Measurements from ENCODE around the gene PRB2.

The PRB2 gene

GRCh38 chr12:11344500-11344899 lies 50.9 kb downstream of the PRB2 start:
- H3K4me1 ChIP-seq = no peaks in the 10 kb centered on the region
- H3K27me3 ChIP-seq = 0 out of 2 replicates have a peak, but pooled peaks cover 6% of the 10 kb centered on the region
- H3K9me3 ChIP-seq = no peaks in the 10 kb centered on the region
- no peak for DNase-seq
- no peak overlapping the region for H3K4me3 ChIP-seq (ENCODE audit: low read depth, low read length)
- H3K36me3 ChIP-seq = no peaks in the 10 kb centered on the region
- TF ChIP-seq, protein P1, sequence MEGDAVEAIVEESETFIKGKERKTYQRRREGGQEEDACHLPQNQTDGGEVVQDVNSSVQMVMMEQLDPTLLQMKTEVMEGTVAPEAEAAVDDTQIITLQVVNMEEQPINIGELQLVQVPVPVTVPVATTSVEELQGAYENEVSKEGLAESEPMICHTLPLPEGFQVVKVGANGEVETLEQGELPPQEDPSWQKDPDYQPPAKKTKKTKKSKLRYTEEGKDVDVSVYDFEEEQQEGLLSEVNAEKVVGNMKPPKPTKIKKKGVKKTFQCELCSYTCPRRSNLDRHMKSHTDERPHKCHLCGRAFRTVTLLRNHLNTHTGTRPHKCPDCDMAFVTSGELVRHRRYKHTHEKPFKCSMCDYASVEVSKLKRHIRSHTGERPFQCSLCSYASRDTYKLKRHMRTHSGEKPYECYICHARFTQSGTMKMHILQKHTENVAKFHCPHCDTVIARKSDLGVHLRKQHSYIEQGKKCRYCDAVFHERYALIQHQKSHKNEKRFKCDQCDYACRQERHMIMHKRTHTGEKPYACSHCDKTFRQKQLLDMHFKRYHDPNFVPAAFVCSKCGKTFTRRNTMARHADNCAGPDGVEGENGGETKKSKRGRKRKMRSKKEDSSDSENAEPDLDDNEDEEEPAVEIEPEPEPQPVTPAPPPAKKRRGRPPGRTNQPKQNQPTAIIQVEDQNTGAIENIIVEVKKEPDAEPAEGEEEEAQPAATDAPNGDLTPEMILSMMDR (IDR thresholded peaks at IDR 0.05; ENCODE audit: low read depth, low read length) = no peak

All from BE2C (cell line).